ENCODE data around the gene SH2D4B.
A peak's percentile ranks its signal among the peaks of the same experiment; 100 is the strongest.

SH2D4B gene

DNA sequence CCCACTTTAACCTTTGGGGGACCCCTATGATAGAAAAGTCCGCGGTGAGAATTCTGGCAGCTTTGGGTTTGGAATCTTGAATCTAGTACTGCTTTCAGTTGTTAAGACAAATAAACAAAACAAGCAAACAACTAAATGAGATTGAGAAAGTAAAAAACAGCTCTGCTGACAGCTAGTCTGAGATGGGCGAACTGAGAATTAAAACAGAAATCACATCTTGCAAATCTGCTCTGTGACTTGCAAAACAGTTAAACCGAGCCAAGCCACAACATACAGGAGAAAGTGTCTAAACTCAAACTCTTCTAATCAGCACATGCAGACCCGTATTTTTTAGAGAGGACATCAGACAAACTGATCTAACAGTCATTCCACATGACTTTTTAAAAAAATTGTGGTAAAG is 110.4 kb downstream of the SH2D4B start:
- no peak for DNase-seq

DNA sequence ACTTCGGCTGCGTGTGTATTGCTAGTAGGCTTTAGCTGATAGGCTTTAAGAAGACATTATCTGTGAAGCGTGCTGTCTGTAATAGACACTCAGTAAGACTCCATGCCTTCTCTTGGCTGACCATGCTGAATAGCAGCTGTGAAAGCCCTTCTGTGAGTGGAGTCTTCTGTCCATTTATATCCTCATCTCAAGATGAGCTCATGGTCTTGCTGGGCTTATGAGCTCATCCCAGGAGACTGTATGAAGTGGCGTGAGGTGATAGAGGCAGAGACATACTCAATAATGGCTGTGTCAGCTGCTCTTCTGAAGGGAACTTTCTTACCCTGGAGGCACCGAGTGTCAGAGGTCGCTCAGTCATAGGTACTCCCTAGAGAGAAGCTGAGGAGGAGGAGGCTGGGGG is 111.5 kb downstream of the SH2D4B start:
- no peak for DNase-seq

- no peak for DNase-seq
These were observed 118.2 kb downstream of the SH2D4B start for GRCh38 chr10:80655898-80656297.

DNA sequence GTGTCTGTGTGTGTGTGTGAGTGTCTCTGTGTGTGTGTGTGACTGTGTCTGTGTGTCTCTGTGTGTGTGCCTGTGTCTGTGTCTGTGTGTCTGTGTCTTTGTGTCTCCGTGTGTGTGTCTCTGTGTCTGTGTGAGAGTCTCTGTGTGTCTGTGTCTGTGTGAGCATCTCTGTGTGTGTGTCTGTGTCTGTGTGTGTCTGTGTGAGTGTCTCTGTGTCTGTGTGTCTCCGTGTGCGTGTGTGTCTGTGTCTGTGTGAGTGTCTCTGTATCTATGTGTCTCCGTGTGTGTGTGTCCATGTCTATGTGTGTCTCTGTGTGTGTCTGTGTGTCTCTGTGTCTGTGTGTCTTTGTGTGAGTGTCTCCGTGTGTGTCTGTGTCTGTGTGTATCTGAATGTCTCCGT is 120.4 kb downstream of the SH2D4B start:
- DNase-seq = no peak

DNA sequence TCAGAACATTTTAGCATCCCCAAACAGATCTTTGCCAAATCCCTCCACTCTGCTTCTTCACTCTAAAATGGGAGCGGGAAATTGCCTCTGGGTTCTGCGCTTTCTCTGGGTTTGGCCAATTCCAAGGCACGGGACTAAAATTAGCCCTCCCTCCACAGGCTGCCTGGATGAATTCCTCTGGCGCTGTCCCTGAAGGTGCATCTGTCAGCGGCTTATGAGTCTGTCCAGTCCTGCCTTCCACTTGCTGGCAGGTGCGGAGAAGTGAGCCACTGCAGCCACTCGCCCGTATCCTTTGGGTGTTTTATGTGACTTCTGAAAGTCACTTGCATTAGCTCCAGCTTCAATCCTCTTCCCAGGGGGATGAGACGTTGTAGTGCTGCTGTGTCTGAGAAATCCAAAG is 121.6 kb downstream of the SH2D4B start:
- DNase-seq = no peak

GRCh38 chr10:80660266-80660665 is 122.6 kb downstream of the SH2D4B start:
- no peak for DNase-seq

GRCh38 chr10:80660736-80661135 is 123.0 kb downstream of the SH2D4B start:
- DNase-seq = no peak

DNA sequence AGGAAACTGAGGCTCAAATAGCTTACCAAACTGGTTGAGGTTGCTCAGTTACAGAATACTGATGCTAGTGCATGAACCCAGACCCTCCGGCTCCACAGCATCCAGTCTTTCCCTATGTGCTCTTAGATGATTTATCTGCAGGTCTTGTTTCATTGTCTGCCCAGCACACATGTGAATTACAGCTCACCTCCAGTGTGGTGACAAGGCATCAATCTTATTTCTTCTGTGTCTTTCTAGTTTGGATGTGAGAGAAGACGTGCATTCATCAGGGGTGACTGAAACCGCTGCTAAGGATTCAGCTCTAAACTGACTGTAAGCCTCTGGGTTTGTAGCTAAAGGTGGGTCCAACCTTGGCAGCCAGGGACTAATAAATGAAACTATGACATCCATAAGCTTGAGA is 123.8 kb downstream of the SH2D4B start:
- no peak for DNase-seq

GRCh38 chr10:80662429-80663261 is 124.9 kb downstream of the SH2D4B start:
- peak; percentile 84 for DNase-seq

GRCh38 chr10:80664071-80664680 is 126.5 kb downstream of the SH2D4B start:
- peak; percentile 57 for DNase-seq

DNA sequence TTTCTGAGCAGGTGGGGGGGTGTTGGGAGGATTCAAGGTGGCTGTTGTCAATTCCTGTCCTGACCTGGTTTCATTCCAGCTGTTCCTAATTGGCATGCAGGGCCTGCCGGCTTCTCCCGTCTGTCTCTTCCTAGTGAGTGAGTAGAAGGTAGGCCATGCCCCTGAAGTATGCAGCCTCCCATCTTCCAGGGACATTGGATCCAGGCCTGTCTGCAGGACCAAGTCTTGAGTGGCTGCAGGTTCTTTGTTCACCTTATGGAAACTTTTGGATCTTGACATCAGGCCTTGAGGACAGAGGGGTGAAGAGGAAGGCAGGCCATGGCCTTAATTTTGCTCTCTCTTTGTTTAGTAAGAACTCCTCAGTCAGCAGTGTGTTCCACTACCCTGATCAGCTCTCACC is 131.8 kb downstream of the SH2D4B start:
- DNase-seq = no peak

- DNase-seq = no peak
These were observed 133.1 kb downstream of the SH2D4B start for GRCh38 chr10:80670774-80671173.

DNA sequence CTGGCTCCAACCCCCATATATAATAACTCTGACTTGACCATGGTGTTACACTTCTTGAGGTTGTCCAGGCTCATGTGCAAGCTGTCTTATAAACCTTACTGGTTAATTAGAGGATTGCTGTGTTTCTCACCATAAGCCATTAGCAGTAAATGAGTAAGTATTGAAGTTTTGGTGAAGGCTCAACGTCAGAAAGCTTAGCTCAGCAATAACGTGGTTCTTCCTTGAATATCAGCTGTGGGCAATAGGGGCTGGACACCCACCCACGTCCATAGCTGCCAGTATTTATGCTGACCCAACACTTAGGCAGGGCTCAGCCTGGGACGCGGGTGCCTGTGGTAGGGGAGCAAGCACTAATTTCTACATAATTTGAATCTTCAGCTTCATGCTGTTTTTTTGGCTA is 134.1 kb downstream of the SH2D4B start:
- DNase-seq = no peak

DNA sequence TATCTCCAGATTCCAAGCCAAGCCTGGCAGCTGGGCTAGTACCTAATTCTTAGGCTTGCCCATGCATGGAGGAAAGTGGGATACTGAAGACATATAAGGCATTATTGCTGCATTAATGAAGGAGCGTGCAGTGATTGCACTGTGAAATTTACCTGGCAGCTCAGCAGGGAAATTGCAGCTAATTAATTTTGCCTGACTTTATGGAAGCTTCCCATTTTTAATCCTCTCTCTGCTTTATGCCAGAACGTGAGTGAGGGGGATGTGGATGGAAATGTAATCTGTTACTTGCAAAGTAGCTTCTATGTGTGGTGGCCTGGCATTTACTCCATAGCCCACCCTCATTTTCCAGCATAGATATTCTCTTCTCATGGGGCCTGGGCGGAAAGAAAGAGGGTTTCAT is 134.9 kb downstream of the SH2D4B start:
- DNase-seq = no peak

GRCh38 chr10:80674809-80675208 is 137.1 kb downstream of the SH2D4B start:
- DNase-seq = no peak

DNA sequence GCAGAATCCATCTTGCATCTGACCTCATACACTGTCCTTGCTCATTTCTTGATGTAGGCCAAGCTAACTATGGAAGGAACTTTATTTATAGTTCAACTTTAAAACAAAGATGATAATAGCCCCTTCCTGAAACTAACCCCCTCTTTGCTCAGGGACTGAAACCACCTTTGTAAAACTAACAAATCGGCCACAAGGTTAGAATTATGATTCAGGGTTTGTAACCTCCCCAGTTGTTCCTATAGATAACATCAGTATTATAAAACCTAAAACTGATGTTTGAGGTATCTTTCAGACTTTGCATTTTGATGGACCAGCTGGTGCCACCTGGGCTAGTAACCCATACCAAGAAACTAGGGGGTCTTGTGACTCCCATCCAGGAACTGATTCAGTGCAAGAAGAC is 143.4 kb downstream of the SH2D4B start:
- no peak for DNase-seq

- DNase-seq = no peak
These were observed 146.6 kb downstream of the SH2D4B start for GRCh38 chr10:80684259-80684658.

DNA sequence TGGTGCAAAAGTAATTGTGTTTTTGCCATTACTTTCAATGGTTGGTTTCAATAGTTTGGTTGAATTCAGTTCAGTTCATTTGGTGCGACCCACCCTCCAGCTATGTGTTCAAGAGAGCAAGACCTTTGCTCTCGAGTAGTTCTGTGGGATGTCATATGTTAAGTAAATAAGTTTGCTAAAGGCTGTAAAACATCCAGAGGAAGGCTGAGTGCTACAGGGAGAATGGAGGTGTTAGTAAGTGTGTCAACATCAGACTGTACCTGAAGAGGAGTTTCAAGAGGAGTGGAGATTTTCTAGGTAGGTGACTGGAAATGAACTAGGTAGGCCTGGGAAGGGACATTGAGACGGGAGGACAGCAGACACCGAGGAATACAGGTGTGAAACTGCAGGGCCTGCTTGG is 147.7 kb downstream of the SH2D4B start:
- no peak for DNase-seq

- no peak for DNase-seq
These were observed 149.2 kb downstream of the SH2D4B start for GRCh38 chr10:80686734-80687475.

GRCh38 chr10:80687476-80687789 is 149.7 kb downstream of the SH2D4B start:
- DNase-seq = no peak

- no peak for DNase-seq
These were observed 152.7 kb downstream of the SH2D4B start for GRCh38 chr10:80690434-80690833.

DNA sequence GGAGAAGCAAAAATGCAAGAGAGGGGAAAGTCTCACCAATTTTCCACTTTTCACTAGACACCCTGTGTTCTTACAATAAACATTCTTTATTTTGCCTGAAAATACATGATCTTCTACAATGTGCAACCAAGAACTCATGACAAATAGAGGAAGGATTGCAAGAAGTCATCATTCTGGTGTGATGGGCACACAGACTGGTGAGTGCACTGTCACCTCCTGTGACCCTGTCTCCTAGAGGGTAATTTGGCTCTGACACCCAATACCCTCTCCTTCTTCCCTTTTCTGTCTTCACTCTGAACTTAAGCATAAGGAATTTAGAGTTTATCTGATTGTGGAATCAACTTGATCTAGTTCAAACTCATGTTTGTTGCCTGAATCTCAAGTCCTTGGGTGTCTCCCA is 153.7 kb downstream of the SH2D4B start:
- DNase-seq = no peak

GRCh38 chr10:80693565-80693964 is 155.9 kb downstream of the SH2D4B start:
- DNase-seq = no peak

DNA sequence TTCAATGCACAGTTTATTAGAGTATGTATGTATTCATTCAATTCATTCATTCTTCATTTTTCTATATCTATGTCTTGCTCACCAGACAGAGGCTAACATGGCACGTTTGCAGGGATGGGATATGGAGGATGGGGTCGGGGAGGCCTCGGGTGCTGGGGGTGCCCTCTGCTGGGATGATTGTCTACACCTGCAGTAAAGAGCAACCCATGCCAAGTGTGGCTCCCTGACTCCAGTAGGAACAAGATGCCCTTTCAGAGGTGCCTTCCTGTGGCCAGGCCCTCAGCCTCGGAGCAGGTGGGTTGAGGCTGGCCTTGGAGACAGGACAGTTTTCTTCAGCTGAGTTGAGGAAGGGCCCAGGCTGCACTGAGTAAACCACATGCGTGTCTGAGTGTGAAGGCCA is 157.2 kb downstream of the SH2D4B start:
- no peak for DNase-seq
